CD14-positive monocyte (primary cell): ENCODE data around the gene LMX1B. TPM values are rescaled to one million over a fixed set of nuclear protein-coding genes. Genes with fewer than 3 reads are reported as not detected.

Experiments used
- DNase-seq, 3 donors: peaks; one replicate each; pipeline ENCODE4 v3.0.0-alpha.2; 2011 to 2022
- H2AFZ ChIP-seq: 2 replicates; pipeline ENCODE4 v1.6.0; 2012; ENCODE audit warnings: mild to moderate bottlenecking, low read depth, low read length, inconsistent platforms; ENCODE audit not compliant: insufficient read depth, poor library complexity, severe bottlenecking
- H3K27ac ChIP-seq, 2 donors: 1 replicate in 1 of 2; 2 replicates in 1 of 2; pipeline ENCODE4 v1.5.1; 2012 to 2013; ENCODE audit warnings: low read length in 2 of 2, control low read depth in 1 of 2, inconsistent platforms in 1 of 2, low read depth in 1 of 2, mild to moderate bottlenecking in 1 of 2
- H3K27me3 ChIP-seq, 2 donors: one replicate each; pipeline versions ENCODE4 v1.6.0 to v1.6.1; 2011 to 2013; ENCODE audit warnings: low read length in 2 of 2; ENCODE audit not compliant: control insufficient read depth in 2 of 2, insufficient read depth in 2 of 2
- H3K36me3 ChIP-seq, 2 donors: replicated peaks in 1 of 2; 1 replicate in 1 of 2; 2 replicates in 1 of 2; pipeline versions ENCODE4 v1.5.1 to v1.6.1; 2012 to 2013; ENCODE audit warnings: low read length in 2 of 2, control low read depth in 1 of 2, inconsistent platforms in 1 of 2, mild to moderate bottlenecking in 1 of 2; ENCODE audit not compliant: insufficient read depth in 2 of 2, control insufficient read depth in 1 of 2
- H3K4me1 ChIP-seq, 2 donors: 1 replicate in 1 of 2; 2 replicates in 1 of 2; pipeline versions ENCODE4 v1.5.1 to v1.6.1; 2012 to 2013; ENCODE audit warnings: low read length in 2 of 2, control low read depth in 1 of 2, inconsistent platforms in 1 of 2, mild to moderate bottlenecking in 1 of 2, moderate library complexity in 1 of 2; ENCODE audit not compliant: insufficient read depth in 2 of 2, control insufficient read depth in 1 of 2
- H3K4me2 ChIP-seq: replicated peaks from 2 replicates; pipeline ENCODE3; 2012; ENCODE audit warnings: low read length, moderate library complexity, mild to moderate bottlenecking; ENCODE audit not compliant: poor library complexity, severe bottlenecking; ENCODE audit errors: extremely low read depth
- H3K4me3 ChIP-seq, 3 experiments: fragments of 200-600 bp in 1 of 3; sonication (generic) in 1 of 3; replicated peaks in 1 of 3; 1 replicate in 2 of 3; 2 replicates in 1 of 3; pipeline ENCODE4 v1.5.1; 2011 to 2013; ENCODE audit warnings: low read length in 3 of 3, mild to moderate bottlenecking in 3 of 3, control low read depth in 2 of 3, low read depth in 2 of 3, inconsistent platforms in 1 of 3, moderate library complexity in 1 of 3
- H3K79me2 ChIP-seq: 2 replicates; pipeline ENCODE4 v1.6.0; 2012; ENCODE audit warnings: mild to moderate bottlenecking, control low read depth, inconsistent platforms, low read length, moderate library complexity; ENCODE audit not compliant: insufficient read depth
- H3K9ac ChIP-seq: 2 replicates; pipeline ENCODE4 v1.6.0; 2017; ENCODE audit warnings: low read length, mild to moderate bottlenecking; ENCODE audit not compliant: insufficient read depth, poor library complexity, severe bottlenecking
- H3K9me3 ChIP-seq, 2 donors: replicated peaks in 1 of 2; 1 replicate in 1 of 2; 2 replicates in 1 of 2; pipeline versions ENCODE4 v1.5.1 to v1.6.1; 2012 to 2013; ENCODE audit warnings: low read length in 2 of 2, control low read depth in 1 of 2; ENCODE audit not compliant: control insufficient read depth in 1 of 2, insufficient read depth in 1 of 2
- H4K20me1 ChIP-seq: 2 replicates; pipeline ENCODE4 v1.6.0; 2012; ENCODE audit warnings: mild to moderate bottlenecking, low read length, control low read depth, moderate library complexity; ENCODE audit not compliant: insufficient read depth
- H3K27ac Mint-ChIP-seq, 7 donors: one replicate each; pipeline ENCODE4 v1.8.0; 2020; ENCODE audit warnings: mild to moderate bottlenecking in 7 of 7, mixed read lengths in 7 of 7, moderate library complexity in 6 of 7, inconsistent platforms in 2 of 7
- H3K27me3 Mint-ChIP-seq, 3 donors: one replicate each; pipeline ENCODE4 v1.8.0; 2021 to 2022; ENCODE audit warnings: low read depth in 3 of 3, mild to moderate bottlenecking in 3 of 3, mixed read lengths in 3 of 3, moderate library complexity in 3 of 3, inconsistent platforms in 1 of 3
- H3K36me3 Mint-ChIP-seq, 2 donors: one replicate each; pipeline ENCODE4 v1.8.0; 2020; ENCODE audit warnings: mixed read lengths in 2 of 2, inconsistent platforms in 1 of 2, mild to moderate bottlenecking in 1 of 2
- H3K4me1 Mint-ChIP-seq: one replicate; pipeline ENCODE4 v1.8.0; 2020; ENCODE audit warnings: mild to moderate bottlenecking, mixed read lengths
- H3K4me3 Mint-ChIP-seq, 2 donors: one replicate each; pipeline ENCODE4 v1.8.0; 2020; ENCODE audit warnings: mild to moderate bottlenecking in 2 of 2, mixed read lengths in 2 of 2, moderate library complexity in 1 of 2
- H3K9me3 Mint-ChIP-seq, 7 donors: one replicate each; pipeline ENCODE4 v1.8.0; 2020 to 2022; ENCODE audit warnings: mixed read lengths in 7 of 7, mild to moderate bottlenecking in 6 of 7, moderate library complexity in 6 of 7, inconsistent platforms in 2 of 7
- CTCF ChIP-seq: fragments of 200-600 bp; IDR thresholded peaks from one replicate; pipeline ENCODE4 v1.8.0; 2022; ENCODE audit warnings: antibody characterized with exemption, mild to moderate bottlenecking
- WGBS: methylation state at CpG from one replicate; pipeline ENCODE4 v1.1.5; 2013; ENCODE audit warnings: missing lambda C conversion rate; ENCODE audit not compliant: insufficient coverage; 5-methylcytosine and 5-hydroxymethylcytosine counted together
- intact Hi-C, 2 donors: fragments of 100-400 bp; cut with micrococcal nuclease; formaldehyde crosslinking; loops; one replicate each; pipeline versions ENCODE4 v1.15.0 to v1.15.1; 2023
- polyA plus RNA-seq, 3 donors: library from polyadenylated mRNA; depleted of rRNA in 1 of 3; unstranded in 2 of 3; stranded (reverse) in 1 of 3; fragments of 300-500 nt in 2 of 3; fragments of >200 nt in 1 of 3; fragmentation: Illumina TruSeq in 2 of 3; gene quantifications; 1 replicate in 2 of 3; 2 replicates in 1 of 3; pipeline ENCODE4 v1.2.3, GENCODE V29; 2012 to 2021

LMX1B gene
- polyA plus RNA-seq, 3 donors = not detected

DNA sequence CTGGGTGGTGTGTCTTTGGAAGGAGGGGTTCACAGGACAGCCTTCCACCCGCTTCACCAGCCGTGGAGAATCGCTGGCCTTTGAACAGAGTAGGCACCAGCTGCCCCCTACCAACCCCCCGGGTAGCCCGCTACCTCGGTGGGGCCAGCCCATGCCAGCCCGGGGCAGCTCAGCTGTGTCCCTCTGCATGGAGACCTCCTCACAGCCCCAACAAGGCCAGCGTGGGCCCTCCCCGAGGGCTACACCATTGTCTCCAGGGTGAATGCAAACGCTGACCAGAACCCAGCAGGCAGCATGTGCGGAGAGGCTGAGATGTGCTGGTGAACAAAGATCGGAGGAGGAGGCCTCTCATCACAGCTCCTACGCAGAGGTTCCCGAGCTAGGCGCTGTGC, 51.9 kb downstream of the LMX1B start:
- intact Hi-C loops = no loop called here
- WGBS = 52% methylated on average over 8 of the region's 15 CpGs
- TF ChIP-seq CTCF = no peak
- Histone ChIP-seq H3K36me3 (no peaks in the 10 kb centered on the region), H3K4me3 (no peak overlapping the region), H3K27me3 (peaks cover 3 to 56% of the 10 kb centered on the region in 2 donors), H2AFZ (no peak overlapping the region), H3K79me2 (no peaks in the 10 kb centered on the region), H3K9me3 (no peaks in the 10 kb centered on the region), H3K4me2 (no peak overlapping the region), H4K20me1 (no peaks in the 10 kb centered on the region), H3K9ac (no peak overlapping the region), H3K4me1 (no peaks in the 10 kb centered on the region), H3K27ac (no peak overlapping the region)
- Mint-ChIP-seq H3K4me3 (peak overlapping the region in 1 of 2 donors; percentile 78), H3K4me1 (peaks cover 6% of the 10 kb centered on the region), H3K36me3 (no peaks in the 10 kb centered on the region), H3K27me3 (peaks cover 27 to 40% (median 35%) of the 10 kb centered on the region in 3 donors), H3K9me3 (peaks cover 0 to 3% (median 0%) of the 10 kb centered on the region in 7 donors), H3K27ac (no peak overlapping the region)
- no peak for DNase-seq

DNA sequence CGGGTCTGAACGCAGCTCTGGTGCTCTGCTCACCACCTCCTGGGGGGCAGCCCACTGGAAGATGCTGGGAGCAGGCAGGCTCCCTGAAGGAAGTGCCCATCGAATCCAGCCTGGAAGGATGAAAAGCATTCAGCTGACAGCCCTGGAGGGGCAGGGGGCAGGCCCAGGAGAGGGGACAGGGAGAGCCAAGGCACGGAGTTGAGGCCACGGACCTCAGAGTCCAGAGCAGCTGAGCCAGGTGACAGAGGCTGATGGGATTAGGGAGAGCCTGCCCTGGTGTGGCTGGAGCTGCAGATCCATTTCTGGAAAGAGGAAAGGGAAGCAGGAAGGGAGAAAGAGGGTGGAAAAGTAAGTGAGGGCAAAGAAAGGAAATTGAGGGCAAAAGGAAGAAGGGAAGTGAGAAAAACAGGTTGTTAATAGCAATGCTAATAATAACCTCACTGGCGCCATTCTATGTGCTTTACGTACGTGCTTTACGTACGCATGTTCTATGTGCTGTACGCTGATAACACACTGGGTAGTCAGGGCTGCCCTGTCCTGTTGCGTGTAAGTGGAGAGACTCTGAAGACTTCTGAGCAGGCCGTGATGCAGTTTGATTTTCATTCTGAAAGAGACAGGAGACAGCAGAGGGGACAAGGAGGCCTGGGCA, 52.6 kb downstream of the LMX1B start:
- Histone ChIP-seq H4K20me1 (no peaks in the 10 kb centered on the region), H3K27me3 (peaks cover 3 to 62% of the 10 kb centered on the region in 2 donors), H3K4me1 (no peaks in the 10 kb centered on the region), H3K9ac (no peak overlapping the region), H3K27ac (no peak overlapping the region), H3K4me2 (no peak overlapping the region), H3K9me3 (no peaks in the 10 kb centered on the region), H3K4me3 (no peak overlapping the region), H3K36me3 (no peaks in the 10 kb centered on the region), H2AFZ (no peak overlapping the region), H3K79me2 (no peaks in the 10 kb centered on the region)
- Mint-ChIP-seq H3K4me1 (peaks cover 6% of the 10 kb centered on the region), H3K27me3 (peaks cover 27 to 46% (median 41%) of the 10 kb centered on the region in 3 donors), H3K36me3 (no peaks in the 10 kb centered on the region), H3K4me3 (peak overlapping the region in 1 of 2 donors; percentile 71), H3K27ac (no peak overlapping the region), H3K9me3 (peaks cover 0 to 3% (median 0%) of the 10 kb centered on the region in 7 donors)
- DNase-seq = no peak
- intact Hi-C loops = no loop called here
- TF ChIP-seq CTCF = no peak
- 43% methylated on average over 6 of the region's 13 CpGs for WGBS
